Stimulated activated CD4-positive, alpha-beta T cell treated with anti-CD3 and anti-CD28 coated beads, Interleukin-12 subunit alpha, Interleukin-12 subunit beta, amount 100 ng/mL, for 48 hours (primary cell): ENCODE data around the gene PHACTR2.
"Not testable (repeated sequence)": the region's sequence is repeated elsewhere in the genome, so short reads cannot be mapped to it uniquely, and the experiment has no call there.

Source experiments
- DNase-seq, 3 donors: peaks; one replicate each; pipeline ENCODE4 v3.0.0-alpha.2; 2020; ENCODE audit warnings: low read depth in 2 of 3, low spot score in 1 of 3

PHACTR2 gene

GRCh38 chr6:143677891-143678791 lies at the start of gene PHACTR2:
PHACTR2 (plus strand) TSS chr6:143677965; CDS start chr6:143678164, 199 bp downstream.
- DNase-seq, result peak in 2 of 3 donors; percentile 14 to 43

- DNase-seq, result no peak
These were observed 48.4 kb upstream of the PHACTR2 start for GRCh38 chr6:143629104-143630080.

- not testable (repeated sequence) for DNase-seq
These were observed 46.6 kb upstream of the PHACTR2 start for GRCh38 chr6:143631196-143631595.

GRCh38 chr6:143632894-143633293 lies 44.9 kb upstream of the PHACTR2 start:
- no peak for DNase-seq

GRCh38 chr6:143634486-143634885 lies 43.3 kb upstream of the PHACTR2 start:
- DNase-seq, result no peak

- DNase-seq, result no peak
These were observed 40.1 kb upstream of the PHACTR2 start for GRCh38 chr6:143637691-143638090.

GRCh38 chr6:143642403-143642802 lies 35.4 kb upstream of the PHACTR2 start:
- no peak for DNase-seq

GRCh38 chr6:143647191-143647590 lies 30.6 kb upstream of the PHACTR2 start:
- no peak for DNase-seq

GRCh38 chr6:143647732-143648131 lies 30.0 kb upstream of the PHACTR2 start:
- no peak for DNase-seq

- DNase-seq, result not testable (repeated sequence)
These were observed 28.4 kb upstream of the PHACTR2 start for GRCh38 chr6:143649319-143649718.

GRCh38 chr6:143651328-143651727 lies 26.4 kb upstream of the PHACTR2 start:
- not testable (repeated sequence) for DNase-seq

- no peak for DNase-seq
These were observed 24.9 kb upstream of the PHACTR2 start for GRCh38 chr6:143652841-143653331.

- DNase-seq, result no peak
These were observed 22.2 kb upstream of the PHACTR2 start for GRCh38 chr6:143655541-143655940.

GRCh38 chr6:143656026-143656425 lies 21.7 kb upstream of the PHACTR2 start:
- DNase-seq, result no peak

GRCh38 chr6:143657809-143658208 lies 20.0 kb upstream of the PHACTR2 start:
- no peak for DNase-seq

- DNase-seq, result not testable (repeated sequence)
These were observed 17.6 kb upstream of the PHACTR2 start for GRCh38 chr6:143660170-143660569.

GRCh38 chr6:143664171-143664570 lies 13.6 kb upstream of the PHACTR2 start:
- DNase-seq, result no peak

- DNase-seq, result not testable (repeated sequence)
These were observed 11.8 kb upstream of the PHACTR2 start for GRCh38 chr6:143666007-143666406.

- not testable (repeated sequence) for DNase-seq
These were observed 8.3 kb upstream of the PHACTR2 start for GRCh38 chr6:143669483-143669882.

GRCh38 chr6:143673669-143674068 lies 4.1 kb upstream of the PHACTR2 start:
- DNase-seq, result no peak
